H1 (cell line): ENCODE measurements around the gene TSKS. TPM values are rescaled to one million over a fixed set of nuclear protein-coding genes. Genes with fewer than 3 reads are reported as not detected.

Experiments
- CTCF ChIA-PET: fragments of 300-600 bp; sonication (Branson Sonifier 250); formaldehyde crosslinking; loops from one replicate; lab custom pipeline; 2021; ENCODE audit not compliant: partially characterized antibody; lab: Charles Lee
- POLR2A ChIA-PET: fragments of 300-600 bp; sonication (Branson Sonifier 250); formaldehyde crosslinking; loops from one replicate; lab custom pipeline; 2021; ENCODE audit warnings: inconsistent platforms; ENCODE audit not compliant: partially characterized antibody; lab: Charles Lee
- DNase-seq, 2 experiments: peaks; one replicate each; pipeline versions ENCODE4 v3.0.0 to v3.0.0-alpha.2; 2010 to 2022; ENCODE audit warnings: low spot score in 2 of 2, low read depth in 1 of 2, mixed read lengths in 1 of 2
- FAIRE-seq: peaks from 2 replicates; lab custom pipeline; 2011; peaks lifted over from hg19 to GRCh38; lab: Jason Lieb, UNC
- H2AFZ ChIP-seq: 2 replicates; pipeline ENCODE4 v1.8.1; 2012; ENCODE audit warnings: low read length, inconsistent platforms
- H2AK5ac ChIP-seq: 2 replicates; pipeline ENCODE4 v1.6.1; 2013; ENCODE audit warnings: low read depth, low read length
- H2BK120ac ChIP-seq: replicated peaks from 2 replicates; pipeline ENCODE3; 2013; ENCODE audit warnings: low read depth, low read length, inconsistent platforms
- H2BK12ac ChIP-seq: 2 replicates; pipeline ENCODE4 v1.6.1; 2013; ENCODE audit warnings: low read depth, low read length
- H2BK15ac ChIP-seq: 2 replicates; pipeline ENCODE4 v1.6.1; 2013; ENCODE audit warnings: low read length
- H2BK20ac ChIP-seq: 2 replicates; pipeline ENCODE4 v1.6.1; 2013; ENCODE audit warnings: low read length
- H2BK5ac ChIP-seq: 2 replicates; pipeline ENCODE4 v1.6.1; 2013; ENCODE audit warnings: low read depth, low read length
- H3K14ac ChIP-seq: 2 replicates; pipeline ENCODE4 v1.6.1; 2013; ENCODE audit warnings: inconsistent platforms; ENCODE audit not compliant: insufficient read length
- H3K18ac ChIP-seq: 2 replicates; pipeline ENCODE4 v1.6.1; 2013; ENCODE audit warnings: low read length; ENCODE audit errors: extremely low read depth
- H3K23ac ChIP-seq: 2 replicates; pipeline ENCODE4 v1.6.1; 2013; ENCODE audit warnings: inconsistent platforms; ENCODE audit not compliant: insufficient read length
- H3K23me2 ChIP-seq: 2 replicates; pipeline ENCODE4 v1.6.1; 2013; ENCODE audit warnings: low read depth, low read length
- H3K27ac ChIP-seq: 2 replicates; pipeline ENCODE4 v1.6.1; 2011; ENCODE audit warnings: low read depth, low read length, inconsistent platforms
- H3K27me3 ChIP-seq, 4 experiments: replicated peaks in 1 of 4; 1 replicate in 1 of 4; 2 replicates in 3 of 4; pipeline versions ENCODE4 v1.6.1 to v1.8.1; 2011 to 2013; ENCODE audit warnings: low read length in 3 of 4, mild to moderate bottlenecking in 3 of 4, inconsistent platforms in 2 of 4, mixed read lengths in 2 of 4, moderate library complexity in 1 of 4; ENCODE audit not compliant: control insufficient read depth in 3 of 4, insufficient read depth in 3 of 4; ENCODE audit errors: extremely low read depth in 1 of 4
- H3K36me3 ChIP-seq, 4 experiments: 2 replicates each; pipeline versions ENCODE4 v1.6.1 to v1.8.1; 2011 to 2013; ENCODE audit warnings: mild to moderate bottlenecking in 4 of 4, low read length in 3 of 4, moderate library complexity in 2 of 4, control low read depth in 1 of 4, inconsistent platforms in 1 of 4; ENCODE audit not compliant: insufficient read depth in 4 of 4, control insufficient read depth in 2 of 4
- H3K4ac ChIP-seq: replicated peaks from 2 replicates; pipeline ENCODE3; 2013; ENCODE audit warnings: low read length, low read depth, mixed read lengths, inconsistent platforms; ENCODE audit not compliant: insufficient read length
- H3K4me1 ChIP-seq, 4 experiments: replicated peaks in 1 of 4; 1 replicate in 1 of 4; 2 replicates in 3 of 4; pipeline versions ENCODE4 v1.6.1 to v1.8.1; 2011 to 2013; ENCODE audit warnings: low read length in 3 of 4, inconsistent platforms in 2 of 4, mixed read lengths in 1 of 4; ENCODE audit not compliant: insufficient read depth in 4 of 4, control insufficient read depth in 3 of 4
- H3K4me2 ChIP-seq, 2 experiments: 2 replicates each; pipeline versions ENCODE4 v1.6.1 to v1.8.1; 2011 to 2013; ENCODE audit warnings: low read depth in 2 of 2, low read length in 2 of 2, control low read depth in 1 of 2, inconsistent platforms in 1 of 2, mild to moderate bottlenecking in 1 of 2; ENCODE audit not compliant: insufficient read depth in 1 of 2
- H3K4me3 ChIP-seq, 4 experiments: fragments of 200-600, 300-600 bp in 1 of 4; sonication (generic), shearing (Covaris generic), sonication (Bioruptor Twin) in 1 of 4; 2 replicates each; pipeline versions ENCODE4 v1.5.1 to v1.8.1; 2011 to 2016; ENCODE audit warnings: low read length in 4 of 4, low read depth in 3 of 4, control low read depth in 2 of 4, inconsistent platforms in 2 of 4, mild to moderate bottlenecking in 2 of 4, mixed read lengths in 1 of 4, moderate library complexity in 1 of 4; ENCODE audit not compliant: insufficient read depth in 2 of 4; ENCODE audit errors: extremely low read depth in 1 of 4
- H3K56ac ChIP-seq: replicated peaks from 2 replicates; pipeline ENCODE3; 2013; ENCODE audit warnings: low read depth, mild to moderate bottlenecking, mixed read lengths, low read length, inconsistent platforms; ENCODE audit not compliant: insufficient read length
- H3K79me1 ChIP-seq: 2 replicates; pipeline ENCODE4 v1.6.1; 2013; ENCODE audit warnings: low read depth, low read length, control low read depth
- H3K79me2 ChIP-seq, 2 experiments: 2 replicates each; pipeline versions ENCODE4 v1.6.1 to v1.8.1; 2012 to 2013; ENCODE audit warnings: low read length in 2 of 2, mild to moderate bottlenecking in 2 of 2, inconsistent platforms in 1 of 2; ENCODE audit not compliant: insufficient read depth in 2 of 2, control insufficient read depth in 1 of 2
- H3K9ac ChIP-seq, 4 experiments: replicated peaks in 1 of 4; 1 replicate in 1 of 4; 2 replicates in 3 of 4; pipeline versions ENCODE4 v1.6.1 to v1.8.1; 2011 to 2013; ENCODE audit warnings: low read depth in 3 of 4, low read length in 3 of 4, control low read depth in 2 of 4, mild to moderate bottlenecking in 2 of 4, moderate library complexity in 2 of 4, inconsistent platforms in 1 of 4; ENCODE audit errors: extremely low read depth in 1 of 4
- H3K9me3 ChIP-seq, 2 experiments: 2 replicates each; pipeline versions ENCODE4 v1.6.1 to v1.8.1; 2012 to 2013; ENCODE audit warnings: mild to moderate bottlenecking in 2 of 2, moderate library complexity in 2 of 2, control low read depth in 1 of 2, inconsistent platforms in 1 of 2, low read depth in 1 of 2, low read length in 1 of 2, mixed read lengths in 1 of 2; ENCODE audit not compliant: insufficient read depth in 2 of 2
- H4K20me1 ChIP-seq, 2 experiments: replicated peaks in 1 of 2; 2 replicates each; pipeline versions ENCODE3 to v1.8.1; 2011 to 2013; ENCODE audit warnings: inconsistent platforms in 2 of 2, low read length in 2 of 2, mild to moderate bottlenecking in 1 of 2; ENCODE audit not compliant: insufficient read depth in 2 of 2, control insufficient read depth in 1 of 2
- H4K5ac ChIP-seq: 2 replicates; pipeline ENCODE4 v1.6.1; 2013; ENCODE audit warnings: low read length, low read depth, mixed read lengths, inconsistent platforms; ENCODE audit not compliant: insufficient read length
- H4K8ac ChIP-seq: 2 replicates; pipeline ENCODE4 v1.8.0; 2013; ENCODE audit warnings: mild to moderate bottlenecking, moderate library complexity, low read length, inconsistent platforms; ENCODE audit not compliant: insufficient read depth; ENCODE audit errors: extremely low read depth
- H4K91ac ChIP-seq: replicated peaks from 2 replicates; pipeline ENCODE3; 2013; ENCODE audit warnings: low read length, mixed read lengths, inconsistent platforms; ENCODE audit not compliant: insufficient read length
- ATF3 ChIP-seq: IDR thresholded peaks from 2 replicates; pipeline ENCODE4 v1.6.1; 2011; ENCODE audit warnings: low read depth, mild to moderate bottlenecking, low read length; ENCODE audit not compliant: insufficient read depth
- BACH1 ChIP-seq: IDR thresholded peaks from 2 replicates; pipeline ENCODE4 v1.6.1; 2012; ENCODE audit warnings: low read length, improper control_type of control experiment
- CREB1 ChIP-seq: IDR thresholded peaks from 2 replicates; pipeline ENCODE4 v1.6.1; 2012; ENCODE audit warnings: inconsistent platforms
- FOSL1 ChIP-seq: IDR thresholded peaks from 2 replicates; pipeline ENCODE4 v1.6.1; 2011; ENCODE audit warnings: mild to moderate bottlenecking, low read depth, low read length, moderate library complexity; ENCODE audit not compliant: insufficient read depth
- KDM4A ChIP-seq: IDR thresholded peaks from one replicate; pipeline ENCODE4 v1.7.1; 2012; ENCODE audit warnings: low read depth, mild to moderate bottlenecking, moderate library complexity, low read length, inconsistent platforms; ENCODE audit not compliant: severe bottlenecking
- NRF1 ChIP-seq: IDR thresholded peaks from 2 replicates; pipeline ENCODE4 v1.6.1; 2011; ENCODE audit warnings: mild to moderate bottlenecking, low read depth, low read length, improper control_type of control experiment
- USF2 ChIP-seq: IDR thresholded peaks from 2 replicates; pipeline ENCODE4 v1.6.1; 2011; ENCODE audit warnings: low read length, improper control_type of control experiment
- WGBS, 2 experiments: shearing (Covaris generic) in 1 of 2; methylation state at CpG; one replicate each; pipeline versions ENCODE4 v1.1.6 to v1.1.7; 2013 to 2015; ENCODE audit warnings: low lambda C conversion rate in 2 of 2, mixed read lengths in 2 of 2, inconsistent platforms in 1 of 2, low coverage in 1 of 2, missing lambda C conversion rate in 1 of 2; ENCODE audit not compliant: insufficient replicate concordance in 2 of 2, insufficient coverage in 1 of 2, insufficient read length in 1 of 2; ENCODE audit errors: extremely low coverage in 1 of 2, missing lambda C conversion rate in 1 of 2; 5-methylcytosine and 5-hydroxymethylcytosine counted together
- polyA plus RNA-seq, 7 experiments: library from polyadenylated mRNA; depleted of rRNA in 3 of 7; stranded (reverse) in 5 of 7; unstranded in 2 of 7; fragments of >200 nt in 5 of 7; fragments of 200-250 nt in 2 of 7; gene quantifications; 1 replicate in 5 of 7; 2 replicates in 1 of 7; 4 replicates in 1 of 7; pipeline versions ENCODE4 v1.2.1 to v1.2.3, GENCODE V29; 2011 to 2013; ENCODE audit warnings: missing spikeins in 2 of 7, mixed read lengths in 2 of 7
- total RNA-seq: library from RNA; stranded (reverse); fragmentation: NEBNext Ultra II Directional; extraction: Animal tissue kit (Norgen Biotek cat#: 25700); gene quantifications from 2 replicates; pipeline ENCODE4 v1.2.1, GENCODE V29; 2021

Gene TSKS
- total and polyA plus RNA-seq, 2 of the 8 experiments (the other 6 are each of a cell fraction or from before 2014, with no cell fraction given), result 0.21 TPM; not detected in 1

DNA sequence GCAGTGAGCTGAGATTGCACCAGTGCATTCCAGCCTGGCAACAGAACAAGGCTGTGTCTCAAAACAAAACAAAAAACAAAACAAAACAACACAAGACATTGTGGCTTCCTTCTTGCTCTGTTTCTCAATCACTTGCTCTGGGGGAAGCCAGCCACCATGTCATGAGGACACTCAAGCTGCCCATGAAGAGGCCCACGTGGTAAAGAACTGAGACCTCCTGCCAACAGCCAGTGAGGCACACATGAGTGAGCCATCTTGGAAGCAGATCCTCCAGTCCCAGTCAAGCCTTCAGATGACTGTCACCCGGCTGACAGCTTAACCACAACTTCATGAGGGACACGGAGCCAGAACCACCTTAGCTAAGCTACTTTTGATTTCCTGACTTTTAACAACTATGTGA, 47.0 kb downstream of the TSKS start:
- H3K4ac ChIP-seq, result no peak overlapping the region
- H3K4me1 ChIP-seq, result no peaks in the 10 kb centered on the region; a peak in 1 of 7 replicates
- no peak overlapping the region for H3K4me3 ChIP-seq
- TF ChIP-seq ATF3 (no peak), CREB1 (no peak), FOSL1 (no peak), USF2 (no peak), NRF1 (no peak), BACH1 (no peak), KDM4A (no peak)
- no peak overlapping the region for H2BK5ac ChIP-seq
- no peaks in the 10 kb centered on the region for H3K79me1 ChIP-seq
- WGBS, 2 experiments, result 80% methylated on average over 3 of the region's 3 CpGs; no CpG with 5 or more reads in 1 of the 2 experiments
- H4K20me1 ChIP-seq, result no peaks in the 10 kb centered on the region
- H2BK12ac ChIP-seq, result no peak overlapping the region
- H3K79me2 ChIP-seq, result no peaks in the 10 kb centered on the region
- H3K27ac ChIP-seq, result no peak overlapping the region
- peaks cover 0 to 13% (median 6%) of the 10 kb centered on the region in 4 experiments; a peak in 6 of 8 replicates for H3K36me3 ChIP-seq
- no peak overlapping the region for H3K9ac ChIP-seq
- no peak overlapping the region for H4K5ac ChIP-seq
- H2BK120ac ChIP-seq, result no peak overlapping the region
- CTCF ChIA-PET, result interaction anchor here (0.6 to 3.1 kb wide), 8 partner anchors 10 to 147 kb away, joined by 3 to 21 read pairs (median 10); partner anchors contain the start of gene AP2A1
- H3K4me2 ChIP-seq, result no peak overlapping the region
- no peak overlapping the region for H2BK15ac ChIP-seq
- no peak overlapping the region for H2AK5ac ChIP-seq
- no peaks in the 10 kb centered on the region for H3K27me3 ChIP-seq
- H3K18ac ChIP-seq, result no peak overlapping the region
- no peak overlapping the region for H3K14ac ChIP-seq
- no peak overlapping the region for H2AFZ ChIP-seq
- POLR2A ChIA-PET, result interaction anchor here (0.9 to 7.7 kb wide), 6 partner anchors 12 to 134 kb away, joined by 4 to 51 read pairs (median 7); partner anchors contain the start of genes ADM5, CPT1C and PTOV1
- FAIRE-seq (no peak), DNase-seq (no peak)
- peaks cover 2% of the 10 kb centered on the region; the same call in 1 of the 2 replicates for H3K23me2 ChIP-seq
- H2BK20ac ChIP-seq, result no peak overlapping the region
- no peak overlapping the region for H4K91ac ChIP-seq
- H4K8ac ChIP-seq, result no peak overlapping the region
- no peak overlapping the region for H3K23ac ChIP-seq
- H3K56ac ChIP-seq, result no peak overlapping the region
- H3K9me3 ChIP-seq, result peaks cover 0 to 2% of the 10 kb centered on the region in 2 experiments; a peak in 1 of 4 replicates
